Duodenal mucosa (tissue), 2 donors: ENCODE data around the gene PPP1R8.
"Not testable (repeated sequence)": the region's sequence is repeated elsewhere in the genome, so short reads cannot be mapped to it uniquely, and the experiment has no call there.

Experiments
- H3K27ac ChIP-seq: one replicate; pipeline ENCODE4 v1.7.0; 2013; ENCODE audit warnings: low read depth, low read length
- H3K27me3 ChIP-seq, 2 donors: one replicate each; pipeline ENCODE4 v1.7.0; 2013; ENCODE audit warnings: low read length in 2 of 2, control low read depth in 1 of 2; ENCODE audit not compliant: insufficient read depth in 2 of 2, control insufficient read depth in 1 of 2
- H3K36me3 ChIP-seq, 2 donors: one replicate each; pipeline ENCODE4 v1.7.0; 2013; ENCODE audit warnings: low read length in 2 of 2, control low read depth in 1 of 2; ENCODE audit not compliant: insufficient read depth in 2 of 2, control insufficient read depth in 1 of 2
- H3K4me1 ChIP-seq, 2 donors: one replicate each; pipeline ENCODE4 v1.7.0; 2013; ENCODE audit warnings: low read length in 2 of 2, control low read depth in 1 of 2; ENCODE audit not compliant: insufficient read depth in 2 of 2, control insufficient read depth in 1 of 2
- H3K4me3 ChIP-seq, 2 donors: one replicate each; pipeline ENCODE4 v1.7.0; 2013; ENCODE audit warnings: low read length in 2 of 2, low read depth in 1 of 2
- H3K9ac ChIP-seq, 2 donors: one replicate each; pipeline ENCODE4 v1.7.0; 2013; ENCODE audit warnings: low read length in 2 of 2, low read depth in 1 of 2
- H3K9me3 ChIP-seq, 2 donors: one replicate each; pipeline ENCODE4 v1.7.0; 2013; ENCODE audit warnings: low read length in 2 of 2, control low read depth in 1 of 2; ENCODE audit not compliant: control insufficient read depth in 1 of 2

Gene PPP1R8

GRCh38 chr1:27831568-27832410, 1.2 kb downstream of the PPP1R8 start:
- no peaks in the 10 kb centered on the region for H3K9me3 ChIP-seq
- peak overlapping the region; percentile 87 to 88 for H3K9ac ChIP-seq
- H3K4me3 ChIP-seq: peak overlapping the region; percentile 91 to 99
- H3K36me3 ChIP-seq: peaks cover 5 to 17% of the 10 kb centered on the region in 2 donors
- no peaks in the 10 kb centered on the region for H3K27me3 ChIP-seq
- no peak overlapping the region for H3K27ac ChIP-seq
- peaks cover 15 to 17% of the 10 kb centered on the region in 2 donors for H3K4me1 ChIP-seq

- Histone ChIP-seq H3K4me3 (no peak overlapping the region), H3K27ac (no peak overlapping the region), H3K4me1 (peaks cover 15 to 17% of the 10 kb centered on the region in 2 donors), H3K9ac (no peak overlapping the region), H3K27me3 (no peaks in the 10 kb centered on the region), H3K9me3 (no peaks in the 10 kb centered on the region), H3K36me3 (peaks cover 5 to 17% of the 10 kb centered on the region in 2 donors)
Measured at GRCh38 chr1:27832762-27833161, 2.2 kb downstream of the PPP1R8 start.

GRCh38 chr1:27833470-27833869, 2.9 kb downstream of the PPP1R8 start:
- H3K9me3 ChIP-seq: no peaks in the 10 kb centered on the region
- no peaks in the 10 kb centered on the region for H3K27me3 ChIP-seq
- H3K36me3 ChIP-seq: peaks cover 5 to 18% of the 10 kb centered on the region in 2 donors
- no peak overlapping the region for H3K27ac ChIP-seq
- peaks cover 15 to 17% of the 10 kb centered on the region in 2 donors for H3K4me1 ChIP-seq
- H3K4me3 ChIP-seq: no peak overlapping the region
- no peak overlapping the region for H3K9ac ChIP-seq

- peaks cover 12 to 13% of the 10 kb centered on the region in 2 donors for H3K4me1 ChIP-seq
- H3K9me3 ChIP-seq: no peaks in the 10 kb centered on the region
- H3K36me3 ChIP-seq: peaks cover 5 to 29% of the 10 kb centered on the region in 2 donors
- H3K4me3 ChIP-seq: no peak overlapping the region
- no peaks in the 10 kb centered on the region for H3K27me3 ChIP-seq
- H3K27ac ChIP-seq: no peak overlapping the region
- no peak overlapping the region for H3K9ac ChIP-seq
Measured at GRCh38 chr1:27835046-27835445, 4.5 kb downstream of the PPP1R8 start.

GRCh38 chr1:27835501-27835900, 4.9 kb downstream of the PPP1R8 start:
- no peak overlapping the region for H3K27ac ChIP-seq

GRCh38 chr1:27849951-27850350, 19.4 kb downstream of the PPP1R8 start:
- no peak overlapping the region for H3K27ac ChIP-seq
- H3K36me3 ChIP-seq: peaks cover 25 to 60% of the 10 kb centered on the region in 2 donors
- H3K4me1 ChIP-seq: no peaks in the 10 kb centered on the region
- H3K9me3 ChIP-seq: no peaks in the 10 kb centered on the region
- no peak overlapping the region for H3K9ac ChIP-seq
- H3K4me3 ChIP-seq: no peak overlapping the region
- H3K27me3 ChIP-seq: no peaks in the 10 kb centered on the region

More at GRCh38 chr1:27835501-27835900, 4.9 kb downstream of the PPP1R8 start:
- Histone ChIP-seq H3K4me3 (no peak overlapping the region), H3K36me3 (peaks cover 5 to 33% of the 10 kb centered on the region in 2 donors), H3K9ac (no peak overlapping the region), H3K4me1 (peaks cover 12 to 13% of the 10 kb centered on the region in 2 donors), H3K9me3 (no peaks in the 10 kb centered on the region), H3K27me3 (no peaks in the 10 kb centered on the region)

- Histone ChIP-seq H3K36me3 (peaks cover 1 to 18% of the 10 kb centered on the region in 2 donors), H3K27ac (no peak overlapping the region), H3K4me1 (peaks cover 0 to 3% of the 10 kb centered on the region in 2 donors), H3K27me3 (no peaks in the 10 kb centered on the region), H3K9ac (no peak overlapping the region), H3K9me3 (no peaks in the 10 kb centered on the region), H3K4me3 (no peak overlapping the region)
Measured at GRCh38 chr1:27855085-27855484, 24.5 kb downstream of the PPP1R8 start.

- peaks cover 0 to 3% of the 10 kb centered on the region in 2 donors for H3K4me1 ChIP-seq
- H3K36me3 ChIP-seq: peaks cover 0 to 1% of the 10 kb centered on the region in 2 donors
- no peaks in the 10 kb centered on the region for H3K27me3 ChIP-seq
- H3K9me3 ChIP-seq: no peaks in the 10 kb centered on the region
- no peak overlapping the region for H3K4me3 ChIP-seq
- H3K9ac ChIP-seq: no peak overlapping the region
- no peak overlapping the region for H3K27ac ChIP-seq
Measured at GRCh38 chr1:27856561-27857343, 26.2 kb downstream of the PPP1R8 start.

- H3K9me3 ChIP-seq, H3K4me3 ChIP-seq, H3K27ac ChIP-seq, H3K9ac ChIP-seq, H3K4me1 ChIP-seq, H3K27me3 ChIP-seq, H3K36me3 ChIP-seq: not testable (repeated sequence)
Measured at GRCh38 chr1:27857552-27857951, 27.0 kb downstream of the PPP1R8 start.
